ENCODE results near the gene SLC22A23. TPM values are rescaled to one million over a fixed set of nuclear protein-coding genes. Genes with fewer than 3 reads are reported as not detected.

Gene SLC22A23
- total and polyA plus RNA-seq, 2 experiments from 2014 or later = 6.1 to 38.3 TPM

DNA sequence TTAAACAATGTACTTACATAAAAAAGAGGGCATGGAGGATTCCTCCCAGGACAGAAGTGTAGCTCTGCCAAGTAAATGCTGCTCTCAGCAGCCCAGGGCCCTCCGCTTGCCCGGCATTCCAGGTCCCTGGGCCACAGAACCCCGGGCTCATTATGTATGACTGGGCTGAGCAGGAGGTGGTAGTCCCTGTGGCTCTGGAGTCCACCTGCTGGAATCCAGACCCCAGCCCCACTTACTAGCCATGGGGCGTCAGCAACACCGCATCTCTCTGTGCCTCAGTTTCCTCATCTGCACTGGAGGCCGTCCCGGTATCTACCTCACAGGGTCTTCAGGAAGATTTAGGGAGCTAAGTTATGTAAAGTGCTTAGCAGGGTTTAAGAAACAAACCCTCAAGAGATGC, 142.7 kb downstream of the SLC22A23 start (continued):
- TF ChIP-seq, protein P1, sequence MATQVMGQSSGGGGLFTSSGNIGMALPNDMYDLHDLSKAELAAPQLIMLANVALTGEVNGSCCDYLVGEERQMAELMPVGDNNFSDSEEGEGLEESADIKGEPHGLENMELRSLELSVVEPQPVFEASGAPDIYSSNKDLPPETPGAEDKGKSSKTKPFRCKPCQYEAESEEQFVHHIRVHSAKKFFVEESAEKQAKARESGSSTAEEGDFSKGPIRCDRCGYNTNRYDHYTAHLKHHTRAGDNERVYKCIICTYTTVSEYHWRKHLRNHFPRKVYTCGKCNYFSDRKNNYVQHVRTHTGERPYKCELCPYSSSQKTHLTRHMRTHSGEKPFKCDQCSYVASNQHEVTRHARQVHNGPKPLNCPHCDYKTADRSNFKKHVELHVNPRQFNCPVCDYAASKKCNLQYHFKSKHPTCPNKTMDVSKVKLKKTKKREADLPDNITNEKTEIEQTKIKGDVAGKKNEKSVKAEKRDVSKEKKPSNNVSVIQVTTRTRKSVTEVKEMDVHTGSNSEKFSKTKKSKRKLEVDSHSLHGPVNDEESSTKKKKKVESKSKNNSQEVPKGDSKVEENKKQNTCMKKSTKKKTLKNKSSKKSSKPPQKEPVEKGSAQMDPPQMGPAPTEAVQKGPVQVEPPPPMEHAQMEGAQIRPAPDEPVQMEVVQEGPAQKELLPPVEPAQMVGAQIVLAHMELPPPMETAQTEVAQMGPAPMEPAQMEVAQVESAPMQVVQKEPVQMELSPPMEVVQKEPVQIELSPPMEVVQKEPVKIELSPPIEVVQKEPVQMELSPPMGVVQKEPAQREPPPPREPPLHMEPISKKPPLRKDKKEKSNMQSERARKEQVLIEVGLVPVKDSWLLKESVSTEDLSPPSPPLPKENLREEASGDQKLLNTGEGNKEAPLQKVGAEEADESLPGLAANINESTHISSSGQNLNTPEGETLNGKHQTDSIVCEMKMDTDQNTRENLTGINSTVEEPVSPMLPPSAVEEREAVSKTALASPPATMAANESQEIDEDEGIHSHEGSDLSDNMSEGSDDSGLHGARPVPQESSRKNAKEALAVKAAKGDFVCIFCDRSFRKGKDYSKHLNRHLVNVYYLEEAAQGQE (IDR thresholded peaks at IDR 0.05; ENCODE audit: unreplicated experiment) = no peak
- TF ChIP-seq POLR2AphosphoS5 (IDR thresholded peaks at IDR 0.05; ENCODE audit: low read depth) (no peak), EZH2 (IDR thresholded peaks at IDR 0.05; ENCODE audit: low read depth, unreplicated experiment) (no peak), NANOG (IDR thresholded peaks at IDR 0.05; ENCODE audit: borderline replicate concordance) (no peak), CREB1 (CRISPR knock-in tag; IDR thresholded peaks at IDR 0.05; ENCODE audit: low read depth) (no peak), STAT1 (IDR thresholded peaks at IDR 0.05; ENCODE audit: unreplicated experiment) (no peak), JUNB (IDR thresholded peaks at IDR 0.05; ENCODE audit: unreplicated experiment) (no peak)
- TF ChIP-seq, protein P2, sequence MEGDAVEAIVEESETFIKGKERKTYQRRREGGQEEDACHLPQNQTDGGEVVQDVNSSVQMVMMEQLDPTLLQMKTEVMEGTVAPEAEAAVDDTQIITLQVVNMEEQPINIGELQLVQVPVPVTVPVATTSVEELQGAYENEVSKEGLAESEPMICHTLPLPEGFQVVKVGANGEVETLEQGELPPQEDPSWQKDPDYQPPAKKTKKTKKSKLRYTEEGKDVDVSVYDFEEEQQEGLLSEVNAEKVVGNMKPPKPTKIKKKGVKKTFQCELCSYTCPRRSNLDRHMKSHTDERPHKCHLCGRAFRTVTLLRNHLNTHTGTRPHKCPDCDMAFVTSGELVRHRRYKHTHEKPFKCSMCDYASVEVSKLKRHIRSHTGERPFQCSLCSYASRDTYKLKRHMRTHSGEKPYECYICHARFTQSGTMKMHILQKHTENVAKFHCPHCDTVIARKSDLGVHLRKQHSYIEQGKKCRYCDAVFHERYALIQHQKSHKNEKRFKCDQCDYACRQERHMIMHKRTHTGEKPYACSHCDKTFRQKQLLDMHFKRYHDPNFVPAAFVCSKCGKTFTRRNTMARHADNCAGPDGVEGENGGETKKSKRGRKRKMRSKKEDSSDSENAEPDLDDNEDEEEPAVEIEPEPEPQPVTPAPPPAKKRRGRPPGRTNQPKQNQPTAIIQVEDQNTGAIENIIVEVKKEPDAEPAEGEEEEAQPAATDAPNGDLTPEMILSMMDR (conservative IDR thresholded peaks at IDR 0.05; ENCODE audit: low read depth in 2 of 2) = no peak
- TF ChIP-seq, protein P3, sequence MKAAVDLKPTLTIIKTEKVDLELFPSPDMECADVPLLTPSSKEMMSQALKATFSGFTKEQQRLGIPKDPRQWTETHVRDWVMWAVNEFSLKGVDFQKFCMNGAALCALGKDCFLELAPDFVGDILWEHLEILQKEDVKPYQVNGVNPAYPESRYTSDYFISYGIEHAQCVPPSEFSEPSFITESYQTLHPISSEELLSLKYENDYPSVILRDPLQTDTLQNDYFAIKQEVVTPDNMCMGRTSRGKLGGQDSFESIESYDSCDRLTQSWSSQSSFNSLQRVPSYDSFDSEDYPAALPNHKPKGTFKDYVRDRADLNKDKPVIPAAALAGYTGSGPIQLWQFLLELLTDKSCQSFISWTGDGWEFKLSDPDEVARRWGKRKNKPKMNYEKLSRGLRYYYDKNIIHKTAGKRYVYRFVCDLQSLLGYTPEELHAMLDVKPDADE (IDR thresholded peaks at IDR 0.05) = no peak

DNA sequence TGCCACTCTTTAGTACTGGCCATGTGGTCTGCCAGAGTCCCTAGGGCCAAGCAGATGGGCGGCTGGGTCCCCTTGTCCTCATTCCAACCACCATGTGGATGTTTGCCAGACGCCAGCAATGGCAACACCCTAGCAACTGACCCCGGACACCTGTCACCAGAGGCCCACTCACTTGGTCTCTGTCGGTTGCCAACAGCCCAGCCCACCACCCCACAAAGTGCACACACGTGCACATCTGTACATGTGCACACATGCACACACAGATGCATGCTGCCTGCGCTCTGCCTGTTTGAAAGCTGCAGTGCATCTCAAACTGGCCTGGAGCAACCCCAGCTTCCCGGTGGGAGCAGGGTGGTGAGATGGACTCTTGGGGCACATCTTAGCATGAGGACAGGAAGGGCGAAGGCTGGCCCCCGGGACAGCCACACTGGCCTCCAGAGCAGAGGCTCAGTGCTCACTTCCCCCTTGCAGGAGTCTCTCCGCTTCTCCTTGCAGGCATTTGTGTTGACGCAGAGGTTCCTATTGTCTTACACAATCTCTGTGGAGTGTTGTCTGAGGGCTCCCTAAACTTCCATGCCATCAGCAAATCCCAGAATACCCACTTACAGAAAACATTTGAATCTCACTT, 144.1 kb downstream of the SLC22A23 start:
- DNase-seq (ENCODE audit: low spot score) (no peak), ATAC-seq (no peak)
- H4K20me1 ChIP-seq (replicated peaks; ENCODE audit: insufficient read depth) = 0 out of 2 replicates have a peak, but pooled peaks cover 3% of the 10 kb centered on the region
- no peaks in the 10 kb centered on the region for H3F3A ChIP-seq (replicated peaks; ENCODE audit: low read depth)
- no peak overlapping the region for H3K4me2 ChIP-seq
- 0 out of 2 replicates have a peak, but pooled peaks cover 3% of the 10 kb centered on the region for H3K4me1 ChIP-seq (ENCODE audit: insufficient read depth)
- no peaks in the 10 kb centered on the region for H3K9me2 ChIP-seq (ENCODE audit: insufficient read depth)
- H3K27ac Mint-ChIP-seq = no peak overlapping the region
- no peaks in the 10 kb centered on the region for H3K79me2 ChIP-seq (replicated peaks; ENCODE audit: insufficient read depth)
- H3K9me3 Mint-ChIP-seq = no peaks in the 10 kb centered on the region
- H3K4me1 Mint-ChIP-seq = peaks cover 33% of the 10 kb centered on the region
- peaks cover 16% of the 10 kb centered on the region for H3K36me3 Mint-ChIP-seq (ENCODE audit: low read depth)
- no peak overlapping the region for H3K4me3 Mint-ChIP-seq
- no peaks in the 10 kb centered on the region for H3K36me3 ChIP-seq (ENCODE audit: insufficient read depth)
- no peak overlapping the region for H3K27ac ChIP-seq (ENCODE audit: low read depth)
- no peaks in the 10 kb centered on the region for H3K27me3 ChIP-seq (ENCODE audit: insufficient read depth)
- no peak overlapping the region for H3K4me3 ChIP-seq
- H3K27me3 Mint-ChIP-seq (ENCODE audit: insufficient read depth, low read depth, poor library complexity) = peaks cover 15% of the 10 kb centered on the region
- no peak overlapping the region for H2AFZ ChIP-seq
- TF ChIP-seq, protein P4, sequence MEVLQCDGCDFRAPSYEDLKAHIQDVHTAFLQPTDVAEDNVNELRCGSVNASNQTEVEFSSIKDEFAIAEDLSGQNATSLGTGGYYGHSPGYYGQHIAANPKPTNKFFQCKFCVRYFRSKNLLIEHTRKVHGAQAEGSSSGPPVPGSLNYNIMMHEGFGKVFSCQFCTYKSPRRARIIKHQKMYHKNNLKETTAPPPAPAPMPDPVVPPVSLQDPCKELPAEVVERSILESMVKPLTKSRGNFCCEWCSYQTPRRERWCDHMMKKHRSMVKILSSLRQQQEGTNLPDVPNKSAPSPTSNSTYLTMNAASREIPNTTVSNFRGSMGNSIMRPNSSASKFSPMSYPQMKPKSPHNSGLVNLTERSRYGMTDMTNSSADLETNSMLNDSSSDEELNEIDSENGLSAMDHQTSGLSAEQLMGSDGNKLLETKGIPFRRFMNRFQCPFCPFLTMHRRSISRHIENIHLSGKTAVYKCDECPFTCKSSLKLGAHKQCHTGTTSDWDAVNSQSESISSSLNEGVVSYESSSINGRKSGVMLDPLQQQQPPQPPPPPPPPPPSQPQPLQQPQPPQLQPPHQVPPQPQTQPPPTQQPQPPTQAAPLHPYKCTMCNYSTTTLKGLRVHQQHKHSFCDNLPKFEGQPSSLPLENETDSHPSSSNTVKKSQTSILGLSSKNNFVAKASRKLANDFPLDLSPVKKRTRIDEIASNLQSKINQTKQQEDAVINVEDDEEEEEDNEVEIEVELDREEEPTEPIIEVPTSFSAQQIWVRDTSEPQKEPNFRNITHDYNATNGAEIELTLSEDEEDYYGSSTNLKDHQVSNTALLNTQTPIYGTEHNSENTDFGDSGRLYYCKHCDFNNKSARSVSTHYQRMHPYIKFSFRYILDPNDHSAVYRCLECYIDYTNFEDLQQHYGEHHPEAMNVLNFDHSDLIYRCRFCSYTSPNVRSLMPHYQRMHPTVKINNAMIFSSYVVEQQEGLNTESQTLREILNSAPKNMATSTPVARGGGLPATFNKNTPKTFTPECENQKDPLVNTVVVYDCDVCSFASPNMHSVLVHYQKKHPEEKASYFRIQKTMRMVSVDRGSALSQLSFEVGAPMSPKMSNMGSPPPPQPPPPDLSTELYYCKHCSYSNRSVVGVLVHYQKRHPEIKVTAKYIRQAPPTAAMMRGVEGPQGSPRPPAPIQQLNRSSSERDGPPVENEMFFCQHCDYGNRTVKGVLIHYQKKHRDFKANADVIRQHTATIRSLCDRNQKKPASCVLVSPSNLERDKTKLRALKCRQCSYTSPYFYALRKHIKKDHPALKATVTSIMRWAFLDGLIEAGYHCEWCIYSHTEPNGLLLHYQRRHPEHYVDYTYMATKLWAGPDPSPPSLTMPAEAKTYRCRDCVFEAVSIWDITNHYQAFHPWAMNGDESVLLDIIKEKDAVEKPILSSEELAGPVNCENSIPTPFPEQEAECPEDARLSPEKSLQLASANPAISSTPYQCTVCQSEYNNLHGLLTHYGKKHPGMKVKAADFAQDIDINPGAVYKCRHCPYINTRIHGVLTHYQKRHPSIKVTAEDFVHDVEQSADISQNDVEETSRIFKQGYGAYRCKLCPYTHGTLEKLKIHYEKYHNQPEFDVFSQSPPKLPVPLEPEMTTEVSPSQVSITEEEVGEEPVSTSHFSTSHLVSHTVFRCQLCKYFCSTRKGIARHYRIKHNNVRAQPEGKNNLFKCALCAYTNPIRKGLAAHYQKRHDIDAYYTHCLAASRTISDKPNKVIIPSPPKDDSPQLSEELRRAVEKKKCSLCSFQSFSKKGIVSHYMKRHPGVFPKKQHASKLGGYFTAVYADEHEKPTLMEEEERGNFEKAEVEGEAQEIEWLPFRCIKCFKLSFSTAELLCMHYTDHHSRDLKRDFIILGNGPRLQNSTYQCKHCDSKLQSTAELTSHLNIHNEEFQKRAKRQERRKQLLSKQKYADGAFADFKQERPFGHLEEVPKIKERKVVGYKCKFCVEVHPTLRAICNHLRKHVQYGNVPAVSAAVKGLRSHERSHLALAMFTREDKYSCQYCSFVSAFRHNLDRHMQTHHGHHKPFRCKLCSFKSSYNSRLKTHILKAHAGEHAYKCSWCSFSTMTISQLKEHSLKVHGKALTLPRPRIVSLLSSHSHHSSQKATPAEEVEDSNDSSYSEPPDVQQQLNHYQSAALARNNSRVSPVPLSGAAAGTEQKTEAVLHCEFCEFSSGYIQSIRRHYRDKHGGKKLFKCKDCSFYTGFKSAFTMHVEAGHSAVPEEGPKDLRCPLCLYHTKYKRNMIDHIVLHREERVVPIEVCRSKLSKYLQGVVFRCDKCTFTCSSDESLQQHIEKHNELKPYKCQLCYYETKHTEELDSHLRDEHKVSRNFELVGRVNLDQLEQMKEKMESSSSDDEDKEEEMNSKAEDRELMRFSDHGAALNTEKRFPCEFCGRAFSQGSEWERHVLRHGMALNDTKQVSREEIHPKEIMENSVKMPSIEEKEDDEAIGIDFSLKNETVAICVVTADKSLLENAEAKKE (CRISPR knock-in tag; IDR thresholded peaks at IDR 0.05) = no peak
